Progenitor cell of endocrine pancreas (in vitro differentiated cells): ENCODE results near the gene KIF12. TPM values are rescaled to one million over a fixed set of nuclear protein-coding genes. Genes with fewer than 3 reads are reported as not detected.

Experiments used
- DNase-seq: peaks from one replicate; pipeline ENCODE4 v3.0.0; 2021; ENCODE audit warnings: low spot score; ENCODE audit not compliant: unreplicated experiment
- H3K27ac Mint-ChIP-seq: 2 replicates; pipeline ENCODE4 v1.8.0; 2021; ENCODE audit warnings: mild to moderate bottlenecking, moderate library complexity, mixed read lengths
- H3K27me3 Mint-ChIP-seq: 2 replicates; pipeline ENCODE4 v1.8.0; 2021; ENCODE audit warnings: mixed read lengths
- H3K36me3 Mint-ChIP-seq: 2 replicates; pipeline ENCODE4 v1.8.0; 2022; ENCODE audit warnings: mixed read lengths; ENCODE audit not compliant: insufficient read depth
- H3K4me1 Mint-ChIP-seq: 2 replicates; pipeline ENCODE4 v1.8.0; 2021; ENCODE audit warnings: low read depth, mixed read lengths
- H3K4me3 Mint-ChIP-seq: 2 replicates; pipeline ENCODE4 v1.8.0; 2021; ENCODE audit warnings: low read depth, mild to moderate bottlenecking, moderate library complexity, mixed read lengths
- H3K9me3 Mint-ChIP-seq: 2 replicates; pipeline ENCODE4 v1.8.0; 2021; ENCODE audit warnings: low read depth, mixed read lengths
- total RNA-seq: library from RNA; stranded (reverse); gene quantifications from 2 replicates; pipeline ENCODE4 v1.2.1, GENCODE V29; 2021
- TF ChIP-seq, protein P1 (sequence below): fragments of 200-600 bp; sonication (generic); IDR thresholded peaks from one replicate; pipeline ENCODE4 v1.5.0; 2021; ENCODE audit warnings: antibody characterized with exemption, mild to moderate bottlenecking; ENCODE audit not compliant: unreplicated experiment

KIF12 gene
- total RNA-seq, 1 donor from 2014 or later = 176 TPM

DNA sequence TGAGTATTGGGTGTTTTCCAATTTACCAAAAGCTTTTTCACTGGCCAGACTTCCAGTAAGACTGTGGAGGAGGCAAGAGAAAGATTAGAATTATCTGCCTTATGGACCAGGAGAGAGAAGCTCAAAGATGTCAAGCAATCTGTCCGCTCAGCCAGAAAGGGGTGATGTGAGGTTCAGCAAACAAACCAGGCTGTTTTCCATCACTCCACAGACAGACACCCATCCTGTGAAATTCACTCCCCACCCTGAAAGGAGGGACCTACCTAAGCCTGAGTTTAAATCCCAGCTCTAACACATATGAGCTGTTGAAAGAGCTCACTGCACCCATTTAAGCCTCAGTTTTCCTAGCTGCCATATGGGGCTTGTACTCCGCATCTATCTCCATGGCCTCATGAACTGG lies 41.3 kb upstream of the KIF12 start:
- Mint-ChIP-seq H3K9me3 (peaks cover 6% of the 10 kb centered on the region), H3K36me3 (no peaks in the 10 kb centered on the region), H3K4me3 (no peak overlapping the region), H3K4me1 (peaks cover 10% of the 10 kb centered on the region), H3K27ac (no peak overlapping the region), H3K27me3 (peaks cover 39% of the 10 kb centered on the region)
- TF ChIP-seq, protein P1, sequence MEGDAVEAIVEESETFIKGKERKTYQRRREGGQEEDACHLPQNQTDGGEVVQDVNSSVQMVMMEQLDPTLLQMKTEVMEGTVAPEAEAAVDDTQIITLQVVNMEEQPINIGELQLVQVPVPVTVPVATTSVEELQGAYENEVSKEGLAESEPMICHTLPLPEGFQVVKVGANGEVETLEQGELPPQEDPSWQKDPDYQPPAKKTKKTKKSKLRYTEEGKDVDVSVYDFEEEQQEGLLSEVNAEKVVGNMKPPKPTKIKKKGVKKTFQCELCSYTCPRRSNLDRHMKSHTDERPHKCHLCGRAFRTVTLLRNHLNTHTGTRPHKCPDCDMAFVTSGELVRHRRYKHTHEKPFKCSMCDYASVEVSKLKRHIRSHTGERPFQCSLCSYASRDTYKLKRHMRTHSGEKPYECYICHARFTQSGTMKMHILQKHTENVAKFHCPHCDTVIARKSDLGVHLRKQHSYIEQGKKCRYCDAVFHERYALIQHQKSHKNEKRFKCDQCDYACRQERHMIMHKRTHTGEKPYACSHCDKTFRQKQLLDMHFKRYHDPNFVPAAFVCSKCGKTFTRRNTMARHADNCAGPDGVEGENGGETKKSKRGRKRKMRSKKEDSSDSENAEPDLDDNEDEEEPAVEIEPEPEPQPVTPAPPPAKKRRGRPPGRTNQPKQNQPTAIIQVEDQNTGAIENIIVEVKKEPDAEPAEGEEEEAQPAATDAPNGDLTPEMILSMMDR = no peak
- no peak for DNase-seq

DNA sequence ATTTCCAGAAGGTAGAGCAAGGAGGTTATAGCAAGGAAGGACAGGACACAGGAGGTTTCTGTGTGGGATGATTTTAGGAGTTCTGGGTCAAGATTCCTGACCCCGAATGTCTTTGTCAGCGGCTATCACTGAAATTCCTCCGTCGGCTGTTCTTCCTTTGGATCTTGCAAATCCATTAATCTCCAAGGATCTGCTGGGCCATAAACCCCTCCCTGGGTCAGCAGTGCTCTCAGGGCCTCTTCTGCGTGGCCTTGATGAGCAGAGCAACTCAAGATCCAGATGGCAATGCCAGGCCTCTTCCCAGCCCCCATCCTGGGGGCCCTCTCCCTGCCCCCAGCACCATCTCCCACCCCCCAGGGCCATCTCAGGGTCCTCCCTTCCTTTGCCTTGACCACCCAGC lies 40.0 kb upstream of the KIF12 start:
- H3K27me3 Mint-ChIP-seq = peaks cover 40% of the 10 kb centered on the region
- H3K4me1 Mint-ChIP-seq = peaks cover 10% of the 10 kb centered on the region
- TF ChIP-seq, protein P1 = no peak
- H3K4me3 Mint-ChIP-seq = no peak overlapping the region
- no peak for DNase-seq
- H3K9me3 Mint-ChIP-seq = peaks cover 6% of the 10 kb centered on the region
- H3K36me3 Mint-ChIP-seq = no peaks in the 10 kb centered on the region
- no peak overlapping the region for H3K27ac Mint-ChIP-seq

DNA sequence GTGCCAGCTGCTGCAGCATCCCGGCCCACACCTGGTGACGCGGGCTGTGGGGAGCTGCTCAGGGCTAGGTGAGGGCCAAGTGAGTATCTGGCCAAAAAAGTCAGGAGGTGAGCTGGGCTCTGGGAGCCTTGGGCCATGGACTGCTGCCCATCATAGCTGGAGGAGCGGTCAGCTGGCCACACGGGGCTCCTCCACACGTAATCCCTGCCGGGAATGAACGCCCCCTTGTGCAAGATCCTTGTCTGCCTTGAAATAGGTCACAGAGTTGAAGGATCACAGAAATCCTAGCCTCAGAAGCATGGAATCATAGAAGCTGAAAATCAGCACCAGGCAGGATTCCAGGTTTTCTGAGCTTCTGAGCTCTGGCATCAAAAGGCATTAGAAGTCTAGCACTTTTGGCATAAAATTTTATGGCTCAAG lies 39.5 kb upstream of the KIF12 start:
- H3K36me3 Mint-ChIP-seq = no peaks in the 10 kb centered on the region
- no peak overlapping the region for H3K27ac Mint-ChIP-seq
- TF ChIP-seq, protein P1 = no peak
- peaks cover 6% of the 10 kb centered on the region for H3K9me3 Mint-ChIP-seq
- no peak for DNase-seq
- H3K4me3 Mint-ChIP-seq = no peak overlapping the region
- peaks cover 10% of the 10 kb centered on the region for H3K4me1 Mint-ChIP-seq
- peaks cover 41% of the 10 kb centered on the region for H3K27me3 Mint-ChIP-seq

DNA sequence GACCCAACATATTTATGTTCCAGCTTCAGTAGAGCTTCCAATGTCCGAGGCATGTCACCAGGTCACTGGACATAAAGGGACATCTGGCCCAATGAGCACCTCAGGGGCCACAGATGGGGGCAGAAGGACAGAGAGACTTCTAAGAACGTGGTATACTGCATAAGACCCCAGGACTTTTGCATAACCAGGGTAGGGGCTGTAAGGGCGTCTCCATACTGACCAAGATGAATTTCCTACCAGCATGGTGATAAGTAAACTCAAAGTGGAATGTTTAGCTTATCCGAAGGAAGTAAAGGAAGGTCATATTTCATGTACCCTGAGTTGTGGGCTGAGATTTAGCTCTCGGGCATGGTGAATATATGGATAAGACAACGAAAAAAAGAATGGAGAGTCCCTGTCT lies 38.7 kb upstream of the KIF12 start:
- Mint-ChIP-seq H3K4me3 (no peak overlapping the region), H3K27ac (no peak overlapping the region)

DNA sequence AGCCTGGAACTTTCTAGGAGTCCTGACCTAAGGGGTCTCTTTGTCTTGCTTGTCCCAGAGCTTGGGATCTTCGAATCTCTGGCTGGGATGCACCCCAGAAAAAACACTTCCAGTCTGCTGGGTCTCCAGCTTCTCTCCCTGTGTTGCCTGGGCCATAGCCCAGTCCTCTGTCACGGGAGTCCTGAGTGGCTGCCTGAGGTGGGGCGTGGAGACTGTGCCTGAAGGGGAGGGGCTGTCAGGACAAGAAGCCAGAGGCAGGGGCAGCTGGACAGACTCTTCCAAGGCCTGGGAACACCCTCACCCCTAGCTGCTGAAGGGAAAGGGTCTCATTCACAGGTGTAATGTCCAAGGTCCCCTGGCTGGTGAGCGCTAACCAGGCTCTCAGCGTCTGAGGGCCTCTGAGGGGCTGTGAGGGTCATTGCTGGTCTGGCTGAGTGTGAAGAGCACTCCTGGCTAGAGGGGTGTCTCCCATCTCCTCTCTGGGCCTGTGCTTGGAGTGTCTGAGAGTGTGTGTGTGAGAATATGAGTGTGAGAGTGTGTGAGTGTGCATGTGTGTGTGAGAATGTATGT lies 35.8 kb upstream of the KIF12 start:
- peaks cover 3% of the 10 kb centered on the region for H3K4me1 Mint-ChIP-seq
- no peak overlapping the region for H3K27ac Mint-ChIP-seq
- TF ChIP-seq, protein P1 = no peak
- no peaks in the 10 kb centered on the region for H3K36me3 Mint-ChIP-seq
- peaks cover 23% of the 10 kb centered on the region for H3K27me3 Mint-ChIP-seq
- DNase-seq = no peak
- no peak overlapping the region for H3K4me3 Mint-ChIP-seq
- peaks cover 6% of the 10 kb centered on the region for H3K9me3 Mint-ChIP-seq

More for the DNA sequence above, 38.7 kb upstream of the KIF12 start:
- peaks cover 10% of the 10 kb centered on the region for H3K4me1 Mint-ChIP-seq
- no peak for DNase-seq
- TF ChIP-seq, protein P1 = no peak
- H3K9me3 Mint-ChIP-seq = peaks cover 6% of the 10 kb centered on the region
- peaks cover 41% of the 10 kb centered on the region for H3K27me3 Mint-ChIP-seq
- no peaks in the 10 kb centered on the region for H3K36me3 Mint-ChIP-seq
